SH-SY5Y (cell line): ENCODE measurements around the gene IMMP2L.

Experiments used
- GATA2 ChIP-seq: IDR thresholded peaks from 2 replicates; pipeline ENCODE4 v1.6.1; 2011; ENCODE audit warnings: mild to moderate bottlenecking, low read depth, low read length
- GATA3 ChIP-seq: IDR thresholded peaks from 2 replicates; pipeline ENCODE4 v1.6.1; 2011; ENCODE audit warnings: low read depth, mild to moderate bottlenecking, low read length, moderate library complexity

The IMMP2L gene

DNA sequence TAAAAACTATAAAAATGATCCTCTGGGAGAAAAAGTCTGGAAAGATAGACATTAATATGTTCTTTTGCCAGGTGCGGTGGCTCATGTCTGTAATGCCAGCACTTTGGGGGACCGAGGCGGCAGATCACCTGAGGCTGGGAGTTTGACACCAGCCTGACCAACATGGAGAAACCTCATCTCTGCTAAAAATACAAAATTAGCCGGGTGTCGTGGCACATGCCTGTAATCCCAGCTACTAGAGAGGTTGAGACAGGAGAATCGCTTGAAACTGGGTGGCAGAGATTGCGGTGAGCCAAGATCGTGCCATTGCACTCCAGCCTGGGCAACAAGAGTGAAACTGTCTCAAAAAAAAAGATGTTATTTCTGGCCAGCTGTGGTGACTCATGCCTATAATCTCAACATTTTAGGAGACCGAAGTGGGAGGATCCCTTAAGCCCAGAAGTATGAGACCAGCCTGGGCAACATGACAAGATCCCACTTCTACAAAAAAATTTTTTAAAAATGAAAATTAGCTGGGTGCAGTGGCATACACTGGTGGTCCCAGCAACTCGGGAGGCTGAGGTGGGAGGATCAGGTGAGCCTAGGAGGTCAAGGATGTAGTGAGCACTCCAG lies 573.3 kb downstream of the IMMP2L start:
- TF ChIP-seq GATA2 (no peak), GATA3 (no peak)

DNA sequence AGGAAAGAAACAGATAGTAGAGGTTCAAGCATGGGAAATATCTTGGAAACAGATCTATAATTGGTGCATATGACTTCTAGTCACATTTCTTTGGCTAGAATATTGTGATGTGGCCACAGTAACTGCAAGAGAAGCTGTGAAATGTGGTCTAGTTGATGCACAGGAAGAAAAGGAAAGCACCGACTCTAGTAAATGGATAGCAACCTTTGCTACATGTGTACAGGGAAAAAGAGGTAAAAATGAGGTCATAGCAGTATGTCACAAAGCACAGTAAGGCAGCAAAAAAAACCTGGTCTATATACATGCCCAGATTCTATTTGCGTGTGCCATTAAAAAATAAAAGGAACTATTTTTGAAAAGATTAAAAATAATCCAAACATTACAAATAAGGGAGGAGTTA lies 573.9 kb downstream of the IMMP2L start:
- no peak for TF ChIP-seq GATA2
- TF ChIP-seq GATA3: no peak

DNA sequence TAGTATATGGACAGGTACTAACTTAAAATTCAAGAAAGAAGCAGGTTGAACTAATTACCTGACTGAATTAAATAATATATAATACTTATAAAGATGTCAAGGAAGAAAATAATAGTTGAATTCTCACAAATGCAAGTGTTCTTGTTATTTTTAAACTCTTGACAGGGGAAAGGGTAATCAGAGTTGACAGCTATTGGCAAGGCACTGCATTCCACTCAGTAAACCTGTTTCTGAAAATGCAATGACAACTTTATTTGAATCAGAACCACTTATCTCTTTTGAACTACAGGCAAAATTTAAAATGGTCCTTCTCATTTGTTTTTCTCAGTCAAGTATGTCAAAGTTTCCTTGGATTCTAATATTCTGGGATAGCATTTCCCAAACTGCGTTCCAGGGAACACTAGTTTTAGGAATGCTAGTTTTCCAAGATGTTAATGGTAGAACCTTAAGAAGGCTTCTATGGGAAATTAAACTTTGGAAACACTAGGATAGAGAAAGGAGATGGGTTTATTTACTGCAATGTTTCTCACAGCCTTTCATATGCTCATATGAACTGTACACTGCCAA lies 575.1 kb downstream of the IMMP2L start:
- TF ChIP-seq GATA3: no peak
- TF ChIP-seq GATA2: no peak

DNA sequence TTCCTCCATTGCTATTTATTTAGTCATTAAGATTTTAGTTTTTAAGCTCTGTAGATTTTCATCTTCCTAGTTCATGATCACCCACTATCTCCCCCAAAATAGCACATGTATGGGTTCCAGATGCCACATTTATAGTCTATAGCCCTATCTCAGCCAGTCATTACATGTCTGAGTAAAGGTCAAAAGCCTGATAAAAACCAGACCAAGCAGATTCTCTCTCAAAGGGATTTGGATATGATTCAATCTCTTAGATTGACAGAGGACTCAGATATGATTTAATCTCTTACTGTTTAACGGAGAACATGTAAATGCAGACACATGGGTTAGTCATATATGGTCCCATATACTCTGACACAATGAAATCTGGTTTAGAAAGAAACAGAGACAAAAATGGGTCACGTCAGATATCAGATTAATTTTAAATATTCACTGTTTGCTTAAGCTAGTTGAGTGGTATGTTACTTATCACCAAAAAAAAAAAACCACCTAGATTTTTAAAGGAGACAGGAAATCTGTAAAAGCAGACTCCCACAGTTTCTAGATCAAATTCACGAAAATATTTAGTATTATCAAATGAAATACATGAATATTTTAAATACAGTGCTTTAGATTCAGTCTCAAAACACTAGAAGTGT lies 578.4 kb downstream of the IMMP2L start:
- TF ChIP-seq GATA3 (peak; percentile 100), GATA2 (peak; percentile 97)

DNA sequence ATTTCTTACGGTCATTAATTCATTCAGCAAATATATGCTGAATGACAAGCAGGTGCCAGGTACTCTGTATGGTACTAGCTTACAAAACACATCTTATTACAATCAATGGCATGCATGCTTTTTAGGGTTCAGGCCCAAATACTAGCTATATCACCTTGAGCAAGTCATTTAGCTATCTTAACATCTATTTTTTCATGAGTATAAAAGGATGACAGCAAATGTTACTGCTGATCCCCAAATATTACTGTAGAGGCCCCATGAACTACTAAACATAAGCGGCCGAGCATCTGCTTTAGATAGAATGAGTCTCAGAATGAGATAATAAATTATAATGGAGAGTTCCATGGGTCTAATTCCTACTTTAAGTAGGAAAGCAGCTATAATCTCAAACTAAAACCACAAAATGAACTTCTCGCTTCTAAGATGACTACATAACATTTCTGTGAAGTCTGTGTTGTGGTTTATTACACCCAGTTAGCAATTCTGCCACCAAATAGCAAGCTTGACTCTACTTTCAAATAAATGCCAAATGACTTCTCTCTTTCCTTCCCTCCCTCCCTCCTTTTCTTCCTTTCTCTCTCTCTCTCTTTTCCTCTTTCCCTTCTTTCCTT lies 585.1 kb downstream of the IMMP2L start:
- TF ChIP-seq GATA2 (no peak), GATA3 (no peak)

DNA sequence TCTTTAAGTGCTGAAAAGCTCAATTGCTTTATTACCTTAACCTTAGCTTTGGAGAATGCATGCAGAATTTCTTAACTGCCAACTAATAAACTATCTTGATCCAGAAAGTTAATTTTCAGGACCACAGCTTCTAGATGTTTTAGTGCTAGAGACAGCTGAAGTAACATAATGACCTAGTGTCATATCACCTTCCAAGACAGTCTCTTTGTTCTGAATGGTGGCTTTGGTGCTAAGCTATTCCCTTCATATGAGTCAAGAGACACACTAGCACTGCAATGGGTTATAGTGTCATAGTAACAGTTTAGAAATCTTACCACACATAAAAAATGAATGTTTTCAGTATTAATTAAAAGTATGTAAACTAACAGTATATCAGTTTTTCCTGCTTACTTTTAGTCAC lies 586.8 kb downstream of the IMMP2L start:
- no peak for TF ChIP-seq GATA2
- TF ChIP-seq GATA3: no peak

DNA sequence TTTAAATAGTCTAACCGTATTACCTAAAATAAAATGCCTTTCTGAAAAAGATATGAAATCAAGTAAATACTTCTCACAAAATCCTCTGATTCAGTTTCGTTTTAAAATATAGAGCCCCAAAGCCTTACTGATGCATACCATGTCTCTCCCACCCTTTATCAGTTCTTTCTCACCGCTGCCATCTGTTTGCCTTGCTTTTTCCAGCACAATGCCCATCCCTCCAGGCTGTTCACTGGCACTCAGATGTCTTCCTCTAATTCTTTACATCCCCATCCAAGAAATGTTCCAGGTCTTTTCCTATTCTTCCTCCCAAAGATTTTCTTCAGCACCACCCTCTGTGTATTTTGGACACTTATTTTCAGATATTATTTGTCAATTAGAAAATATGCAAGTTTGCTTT lies 587.9 kb downstream of the IMMP2L start:
- 0 out of 2 replicates have a peak, but pooled peaks have one; percentile 9 for TF ChIP-seq GATA2
- TF ChIP-seq GATA3: no peak

DNA sequence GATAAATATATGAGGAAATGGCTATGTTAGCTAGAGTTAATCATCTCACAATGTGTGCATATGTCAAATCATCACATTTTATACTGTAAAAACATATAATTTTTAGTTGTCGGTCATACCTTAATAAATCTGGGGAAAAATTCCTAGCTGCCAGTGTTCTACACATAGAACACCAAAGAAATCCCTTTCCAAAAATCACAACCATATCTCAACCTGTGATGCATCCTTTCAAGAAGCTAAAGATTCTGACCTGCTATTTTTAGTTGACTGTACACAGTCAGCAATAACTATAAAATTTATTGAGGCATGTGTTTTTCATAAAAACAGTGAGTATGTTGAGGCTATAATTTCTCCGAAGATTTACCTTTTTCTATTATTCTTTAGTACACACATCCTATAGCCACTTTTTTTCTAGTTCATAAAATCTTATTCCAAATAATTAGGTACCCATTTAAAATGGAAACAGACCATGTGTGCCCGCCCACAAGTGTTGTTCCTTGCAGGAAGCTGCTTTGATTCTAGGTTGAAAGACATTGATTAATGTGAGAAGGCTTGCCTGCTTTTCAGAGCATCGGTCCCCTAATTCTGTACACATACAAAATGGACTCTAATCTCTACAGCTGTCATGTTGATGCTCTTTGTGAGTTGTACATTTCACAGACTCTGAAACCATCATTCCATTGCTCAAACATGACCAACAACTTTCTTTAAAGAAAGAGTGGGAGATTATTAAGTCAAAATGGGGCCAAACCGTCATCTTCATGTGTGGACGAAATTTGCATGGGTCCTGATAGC lies 588.9 kb downstream of the IMMP2L start:
- TF ChIP-seq GATA2: 0 out of 2 replicates have a peak, but pooled peaks have one; percentile 13
- TF ChIP-seq GATA3: no peak

DNA sequence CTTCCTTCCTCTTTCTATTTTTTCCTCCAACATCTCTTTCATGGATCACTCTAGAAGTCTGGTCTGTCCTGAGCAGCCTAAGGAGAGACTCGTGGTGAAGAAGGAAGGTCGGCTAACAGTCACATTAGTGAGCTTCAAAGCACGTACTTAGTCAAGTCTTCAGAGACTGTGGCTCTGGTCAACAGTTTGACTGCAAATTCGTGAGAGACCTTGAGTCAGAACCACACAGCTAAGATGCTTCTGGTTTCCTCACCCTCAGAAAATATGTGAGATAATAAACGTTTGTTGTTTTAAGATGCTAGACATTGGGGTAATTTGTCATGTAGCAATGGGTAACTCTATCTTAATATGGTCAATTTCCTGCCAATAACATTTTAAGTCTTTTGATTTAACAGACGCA lies 597.5 kb downstream of the IMMP2L start:
- TF ChIP-seq GATA2 (no peak), GATA3 (no peak)

DNA sequence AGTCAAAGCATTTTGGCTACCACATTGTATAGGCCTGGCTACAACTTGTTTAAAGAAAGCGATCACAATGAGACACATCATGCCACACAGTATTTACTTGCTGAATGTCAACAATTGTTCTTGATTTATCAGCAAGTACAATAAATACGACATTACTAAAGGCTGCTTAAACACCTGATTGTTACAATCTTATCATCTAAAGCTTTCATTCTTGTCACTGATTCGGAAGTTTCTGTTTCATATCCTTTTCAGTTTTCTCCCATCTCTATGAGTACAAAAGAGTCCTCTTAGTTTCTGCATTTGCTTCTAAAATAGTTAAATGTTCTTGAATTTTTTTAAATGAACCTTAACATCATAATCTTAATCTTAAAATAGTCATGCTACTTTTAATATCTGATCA lies 599.5 kb downstream of the IMMP2L start:
- TF ChIP-seq GATA3: no peak
- TF ChIP-seq GATA2: no peak

DNA sequence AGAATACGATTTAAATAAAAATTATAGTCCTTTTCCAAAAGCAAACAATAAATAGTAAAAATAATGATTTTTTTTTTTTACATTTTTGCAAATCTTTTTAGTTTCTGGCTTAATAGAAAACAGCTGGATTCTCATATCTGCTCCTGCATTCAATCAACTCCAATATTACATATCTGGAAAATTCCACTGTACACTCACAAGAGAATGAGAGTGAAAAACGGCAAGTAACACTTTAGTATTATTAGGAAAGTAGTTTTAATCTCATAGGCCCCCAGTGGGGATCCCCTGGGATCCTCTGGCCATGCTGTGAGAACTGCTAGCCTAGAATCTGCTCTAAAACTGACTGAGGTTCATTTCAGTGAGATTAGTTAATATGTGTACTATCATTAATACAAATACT lies 599.9 kb downstream of the IMMP2L start:
- TF ChIP-seq GATA3: no peak
- TF ChIP-seq GATA2: no peak

DNA sequence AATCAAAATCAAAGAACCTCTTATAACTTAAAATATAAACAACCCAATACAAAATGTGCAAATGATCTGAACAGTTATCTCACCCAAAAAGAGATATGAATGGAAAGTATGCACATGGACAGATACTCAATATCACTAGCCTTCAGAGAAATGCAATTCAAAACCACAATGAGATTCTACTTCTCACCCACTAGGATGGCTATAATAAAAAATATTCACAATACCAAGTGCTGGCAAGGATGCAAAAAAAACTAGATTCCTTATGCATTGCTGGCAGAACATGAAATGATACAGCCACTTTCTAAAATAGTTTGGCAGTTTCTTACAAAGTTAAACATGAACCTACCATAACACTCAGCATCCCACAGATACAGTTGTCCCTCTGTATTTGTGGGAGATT lies 601.5 kb downstream of the IMMP2L start:
- TF ChIP-seq GATA3 (no peak), GATA2 (no peak)

DNA sequence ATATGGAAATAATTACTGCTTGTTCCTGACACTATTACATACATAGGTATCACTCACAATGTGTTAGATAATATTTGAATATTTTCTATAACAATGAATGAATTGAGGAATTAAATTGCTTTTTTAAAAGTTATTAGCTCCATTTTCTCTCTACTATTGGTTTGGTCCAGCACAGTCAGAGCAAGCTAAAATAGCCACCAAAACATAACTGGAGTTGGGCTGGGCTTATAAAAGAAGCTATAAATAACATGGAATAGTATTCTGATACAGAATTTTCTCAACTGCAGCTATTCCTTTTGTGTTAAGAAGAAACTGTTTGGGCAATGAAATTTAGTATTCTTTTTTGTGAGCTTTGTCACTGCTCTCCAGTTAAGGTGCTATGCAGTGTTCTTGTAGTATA lies 614.0 kb downstream of the IMMP2L start:
- no peak for TF ChIP-seq GATA2

DNA sequence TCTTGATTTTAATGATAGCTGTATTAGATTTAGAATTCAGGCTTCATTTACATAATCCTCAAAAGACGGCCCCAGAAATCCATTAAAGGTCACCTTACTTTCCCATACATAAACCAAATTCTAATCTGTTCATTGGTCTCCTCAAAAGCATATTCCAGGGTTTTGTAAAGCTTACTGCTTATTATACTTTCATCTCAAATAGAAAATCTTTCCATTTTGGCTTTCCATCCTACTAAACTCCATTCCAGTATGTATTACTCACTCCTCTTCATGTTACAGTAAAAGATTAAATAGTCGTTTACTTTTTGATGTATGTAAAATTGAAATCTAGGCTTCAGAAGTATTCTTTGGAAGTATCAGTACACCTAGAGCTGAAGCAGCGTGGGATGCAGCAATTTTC lies 614.9 kb downstream of the IMMP2L start:
- TF ChIP-seq GATA2 (no peak), GATA3 (no peak)
